Lung (tissue), 12 donors: ENCODE measurements around the gene MLYCD. TPM values are rescaled to one million over a fixed set of nuclear protein-coding genes. Genes with fewer than 3 reads are reported as not detected.

Experiments
- ATAC-seq: fragments of 200-7000 bp; cut with Tn5 transposase; one replicate; pipeline ENCODE4 v1.9.1; 2020; ENCODE audit warnings: moderate number of reproducible peaks; ENCODE audit not compliant: insufficient read depth, low FRiP score
- DNase-seq, 3 donors: peaks; one replicate each; pipeline ENCODE4 v3.0.0-alpha.2; 2013 to 2017
- H3K27ac ChIP-seq, 2 donors: one replicate each; pipeline ENCODE4 v1.5.1; 2013; ENCODE audit warnings: mild to moderate bottlenecking in 2 of 2, moderate library complexity in 2 of 2, control low read depth in 1 of 2, inconsistent platforms in 1 of 2, low read depth in 1 of 2, low read length in 1 of 2
- H3K27me3 ChIP-seq, 3 donors: one replicate each; pipeline ENCODE4 v1.5.1; 2013; ENCODE audit warnings: low read length in 2 of 3; ENCODE audit not compliant: control insufficient read depth in 3 of 3, insufficient read depth in 3 of 3
- H3K36me3 ChIP-seq, 4 donors: one replicate each; pipeline ENCODE4 v1.5.1; 2013; ENCODE audit warnings: low read length in 4 of 4, mild to moderate bottlenecking in 1 of 4, moderate library complexity in 1 of 4; ENCODE audit not compliant: control insufficient read depth in 4 of 4, insufficient read depth in 4 of 4
- H3K4me1 ChIP-seq, 5 donors: one replicate each; pipeline ENCODE4 v1.5.1; 2013; ENCODE audit warnings: low read length in 5 of 5, mild to moderate bottlenecking in 2 of 5, moderate library complexity in 1 of 5; ENCODE audit not compliant: control insufficient read depth in 5 of 5, insufficient read depth in 5 of 5
- H3K4me3 ChIP-seq: one replicate; pipeline ENCODE4 v1.5.1; 2013; ENCODE audit warnings: mild to moderate bottlenecking, control low read depth, moderate library complexity
- H3K9ac ChIP-seq, 2 donors: one replicate each; pipeline ENCODE4 v1.5.1; 2013; ENCODE audit warnings: low read length in 2 of 2, control low read depth in 1 of 2; ENCODE audit not compliant: insufficient read depth in 1 of 2
- H3K9me3 ChIP-seq, 4 donors: one replicate each; pipeline ENCODE4 v1.5.1; 2013; ENCODE audit warnings: low read length in 3 of 4, mild to moderate bottlenecking in 1 of 4, moderate library complexity in 1 of 4; ENCODE audit not compliant: control insufficient read depth in 4 of 4, insufficient read depth in 3 of 4
- WGBS, 2 donors: extraction: QIAGEN DNeasy Blood & Tissue Kit; methylation state at CpG; one replicate each; pipeline ENCODE4 v1.1.7; 2013; 5-methylcytosine and 5-hydroxymethylcytosine counted together
- polyA plus RNA-seq, 2 donors: library from polyadenylated mRNA; stranded (reverse); fragments of 200-250 nt; gene quantifications; one replicate each; pipeline ENCODE4 v1.2.1, GENCODE V29; 2013
- total RNA-seq, 2 donors: library from RNA; depleted of rRNA in 1 of 2; stranded (reverse); fragments of >200 nt in 1 of 2; gene quantifications; one replicate each; pipeline ENCODE4 v1.2.1, GENCODE V29; 2014 to 2021
- TF ChIP-seq, protein P1 (sequence below): IDR thresholded peaks from 2 replicates; pipeline ENCODE4 v1.5.1; 2012; ENCODE audit warnings: mild to moderate bottlenecking; ENCODE audit errors: control extremely low read depth, extremely low read depth
- donor health status: control.
- donor health status: control.
- donor health status: Bipolar disorder and iron deficiency.
- donor health status: healthy.
- donor health status: DM: yes; HTN: yes; CAD: no.

The MLYCD gene
- total and polyA plus RNA-seq, 4 donors = 2.0 to 9.1 (median 4.8) TPM

DNA sequence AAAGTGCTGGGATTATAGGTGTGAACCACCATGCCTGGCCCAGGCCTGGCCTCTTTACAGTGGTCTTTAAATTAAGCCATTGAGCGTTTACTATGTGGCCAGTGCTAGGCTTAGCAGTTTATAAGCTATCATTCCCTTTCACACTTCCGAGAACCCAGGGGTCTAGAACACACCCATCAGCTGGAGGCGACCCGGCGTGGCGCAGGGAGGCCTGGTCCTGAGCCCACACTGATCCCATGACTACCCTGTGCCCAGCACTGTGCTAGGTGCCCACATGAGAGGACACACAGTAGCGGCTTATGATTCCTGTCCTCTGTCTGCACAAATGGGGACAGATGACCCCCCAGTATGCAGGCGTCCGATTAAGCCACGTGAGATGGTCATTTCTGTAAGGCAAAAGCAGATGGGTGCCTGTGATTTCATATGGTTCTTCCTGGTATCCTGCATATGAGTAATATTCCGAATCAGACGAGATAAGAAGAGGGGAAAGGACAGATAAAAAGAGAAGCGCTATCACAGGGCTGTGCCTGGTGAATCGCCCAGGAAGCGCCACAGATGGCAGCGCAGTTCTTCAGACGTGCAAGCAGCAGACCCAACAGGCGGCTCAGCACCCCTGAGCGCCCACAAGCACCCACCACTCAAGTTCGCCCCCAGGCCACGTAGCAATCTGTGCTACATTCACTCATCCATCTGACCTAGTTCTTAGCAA, 59.4 kb downstream of the MLYCD start:
- TF ChIP-seq, protein P1, sequence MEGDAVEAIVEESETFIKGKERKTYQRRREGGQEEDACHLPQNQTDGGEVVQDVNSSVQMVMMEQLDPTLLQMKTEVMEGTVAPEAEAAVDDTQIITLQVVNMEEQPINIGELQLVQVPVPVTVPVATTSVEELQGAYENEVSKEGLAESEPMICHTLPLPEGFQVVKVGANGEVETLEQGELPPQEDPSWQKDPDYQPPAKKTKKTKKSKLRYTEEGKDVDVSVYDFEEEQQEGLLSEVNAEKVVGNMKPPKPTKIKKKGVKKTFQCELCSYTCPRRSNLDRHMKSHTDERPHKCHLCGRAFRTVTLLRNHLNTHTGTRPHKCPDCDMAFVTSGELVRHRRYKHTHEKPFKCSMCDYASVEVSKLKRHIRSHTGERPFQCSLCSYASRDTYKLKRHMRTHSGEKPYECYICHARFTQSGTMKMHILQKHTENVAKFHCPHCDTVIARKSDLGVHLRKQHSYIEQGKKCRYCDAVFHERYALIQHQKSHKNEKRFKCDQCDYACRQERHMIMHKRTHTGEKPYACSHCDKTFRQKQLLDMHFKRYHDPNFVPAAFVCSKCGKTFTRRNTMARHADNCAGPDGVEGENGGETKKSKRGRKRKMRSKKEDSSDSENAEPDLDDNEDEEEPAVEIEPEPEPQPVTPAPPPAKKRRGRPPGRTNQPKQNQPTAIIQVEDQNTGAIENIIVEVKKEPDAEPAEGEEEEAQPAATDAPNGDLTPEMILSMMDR = no peak
- peaks cover 0 to 28% (median 0%) of the 10 kb centered on the region in 4 donors for H3K36me3 ChIP-seq
- no peak for DNase-seq
- H3K27me3 ChIP-seq = no peaks in the 10 kb centered on the region
- peaks cover 0 to 10% (median 0%) of the 10 kb centered on the region in 5 donors for H3K4me1 ChIP-seq
- no peak for ATAC-seq
- no peak overlapping the region for H3K9ac ChIP-seq
- no peaks in the 10 kb centered on the region for H3K9me3 ChIP-seq
- WGBS, 2 donors = 89 to 92% methylated on average over 21 of the region's 21 CpGs
- H3K27ac ChIP-seq = no peak overlapping the region
- no peak overlapping the region for H3K4me3 ChIP-seq

DNA sequence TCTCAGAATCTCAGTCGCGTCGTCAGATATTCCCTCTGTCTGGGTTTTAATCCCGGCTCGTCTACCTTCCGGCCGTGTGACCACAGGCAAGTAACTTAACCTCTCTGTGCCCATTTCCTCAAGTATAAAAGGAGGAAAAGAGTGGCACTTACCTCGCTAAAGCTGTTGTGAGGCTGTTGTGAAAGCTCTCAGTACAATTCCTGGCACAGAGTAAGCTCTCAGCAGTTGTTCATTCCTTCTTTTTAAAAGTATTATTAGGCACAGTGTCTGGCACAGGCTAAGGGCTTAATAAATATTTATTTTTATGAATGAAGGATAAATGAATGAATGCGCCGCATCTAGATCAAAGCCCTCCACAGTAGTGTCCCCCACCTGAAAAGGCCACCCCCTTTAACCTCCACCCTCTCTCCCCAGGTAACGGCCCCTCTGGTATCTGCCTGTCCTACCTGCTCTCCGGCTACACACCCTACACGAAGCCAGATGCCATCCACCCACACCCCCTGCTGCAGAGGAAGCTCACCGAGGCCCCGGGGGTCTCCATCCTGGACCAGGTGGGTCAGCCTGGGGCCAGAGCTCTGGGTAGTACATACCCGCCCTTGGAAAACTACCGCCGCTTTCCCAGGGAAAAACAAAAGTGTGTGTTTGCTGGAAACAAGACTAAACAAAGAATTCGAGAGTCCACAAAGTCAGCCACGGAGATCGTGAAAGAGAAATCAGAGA, 60.1 kb downstream of the MLYCD start:
- no peak for ATAC-seq
- TF ChIP-seq, protein P1 = no peak
- peaks cover 0 to 30% (median 0%) of the 10 kb centered on the region in 4 donors for H3K36me3 ChIP-seq
- no peak overlapping the region for H3K9ac ChIP-seq
- H3K4me1 ChIP-seq = peaks cover 0 to 7% (median 0%) of the 10 kb centered on the region in 5 donors
- no peak overlapping the region for H3K27ac ChIP-seq
- no peak for DNase-seq
- no peaks in the 10 kb centered on the region for H3K9me3 ChIP-seq
- H3K27me3 ChIP-seq = no peaks in the 10 kb centered on the region
- H3K4me3 ChIP-seq = no peak overlapping the region
- 79 to 85% methylated on average over 21 of the region's 21 CpGs for WGBS, 2 donors

DNA sequence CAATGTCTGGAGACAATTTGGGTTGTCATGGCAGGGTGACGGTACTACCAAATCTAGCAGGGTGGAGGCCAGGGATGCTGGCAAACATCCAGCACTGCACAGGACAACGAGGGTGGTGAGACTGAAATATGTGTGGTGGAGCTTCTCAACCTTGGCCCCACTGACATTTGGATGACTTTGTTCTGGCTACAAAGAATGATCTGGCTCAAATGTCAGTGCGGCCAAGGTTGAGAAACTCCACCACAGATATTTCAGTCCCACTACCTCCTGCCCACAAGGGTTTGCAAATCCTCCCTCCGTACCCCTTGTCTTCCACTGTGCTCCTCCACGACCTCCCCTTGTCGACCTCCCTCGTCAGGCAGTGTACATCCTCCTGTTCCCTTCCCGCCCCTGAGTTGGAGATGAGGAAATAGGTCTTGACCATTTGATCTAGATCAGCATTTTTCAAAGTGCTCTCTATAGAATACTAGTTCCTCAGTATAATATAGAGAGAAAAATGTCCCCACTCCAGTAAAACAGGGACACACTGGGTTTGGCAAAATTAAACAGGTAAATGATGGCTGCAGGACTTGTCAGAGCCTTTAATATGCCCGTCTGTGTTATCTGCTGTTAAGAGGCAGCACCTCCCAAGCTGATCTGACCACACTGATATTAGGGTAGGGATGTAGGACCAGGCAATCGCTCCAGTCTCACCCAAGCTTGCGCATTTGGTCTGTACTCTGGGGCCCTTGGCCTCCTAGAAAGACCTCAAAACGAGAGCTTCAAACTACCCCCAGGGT, 60.9 kb downstream of the MLYCD start:
- DNase-seq (no peak), ATAC-seq (no peak)
- TF ChIP-seq, protein P1 = no peak
- H3K4me1 ChIP-seq = peaks cover 0 to 3% (median 0%) of the 10 kb centered on the region in 5 donors
- WGBS, 2 donors = 68 to 78% methylated on average over 12 of the region's 12 CpGs
- peak overlapping the region in 1 of 2 donors; percentile 1 for H3K27ac ChIP-seq
- no peak overlapping the region for H3K9ac ChIP-seq
- H3K36me3 ChIP-seq = peaks cover 0 to 31% (median 0%) of the 10 kb centered on the region in 4 donors
- H3K9me3 ChIP-seq = no peaks in the 10 kb centered on the region
- H3K4me3 ChIP-seq = no peak overlapping the region
- no peaks in the 10 kb centered on the region for H3K27me3 ChIP-seq
